Measurements from ENCODE around the gene SNAPC3.
A peak's percentile ranks its signal among the peaks of the same experiment; 100 is the strongest.
"Not testable (repeated sequence)": the region's sequence is repeated elsewhere in the genome, so short reads cannot be mapped to it uniquely, and the experiment has no call there.

The SNAPC3 gene

DNA sequence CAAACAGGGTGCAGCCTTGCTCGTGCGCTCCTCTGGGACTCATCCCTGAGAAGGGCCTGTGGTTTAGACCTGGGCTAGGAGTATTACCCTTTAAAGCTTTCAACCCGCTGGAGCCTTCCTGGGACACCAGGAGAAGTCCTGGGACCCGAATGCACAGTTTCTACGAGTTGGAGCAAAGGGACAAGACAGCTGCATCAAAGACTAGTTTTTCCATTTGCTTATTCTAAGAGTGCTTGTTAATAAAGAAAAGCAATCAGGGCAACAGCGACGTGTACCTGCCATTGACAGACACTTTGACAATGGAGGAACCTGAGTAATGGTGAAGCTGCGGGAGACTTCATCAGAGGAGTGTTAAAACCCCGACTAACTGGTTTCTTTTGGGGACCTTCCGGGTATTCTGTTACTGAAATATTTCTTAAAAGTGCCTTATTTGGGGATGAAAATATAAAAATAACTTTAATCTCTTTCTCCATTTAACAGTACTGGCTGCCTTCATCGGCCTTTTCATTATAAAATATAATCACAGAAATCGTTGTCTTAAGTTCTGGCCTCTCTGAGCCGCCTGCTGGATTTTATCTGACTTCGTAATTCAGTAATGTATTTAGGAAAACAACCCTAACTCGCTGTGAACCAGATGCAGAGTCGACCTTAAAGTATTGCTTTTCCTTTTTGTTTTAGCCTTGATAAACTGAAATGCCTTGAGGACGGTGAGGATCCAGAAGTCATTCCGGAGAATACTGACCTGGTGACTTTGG lies 732 bp downstream of the SNAPC3 start:
- DNase-seq, result peak in 1 of 14 donors; percentile 41

DNA sequence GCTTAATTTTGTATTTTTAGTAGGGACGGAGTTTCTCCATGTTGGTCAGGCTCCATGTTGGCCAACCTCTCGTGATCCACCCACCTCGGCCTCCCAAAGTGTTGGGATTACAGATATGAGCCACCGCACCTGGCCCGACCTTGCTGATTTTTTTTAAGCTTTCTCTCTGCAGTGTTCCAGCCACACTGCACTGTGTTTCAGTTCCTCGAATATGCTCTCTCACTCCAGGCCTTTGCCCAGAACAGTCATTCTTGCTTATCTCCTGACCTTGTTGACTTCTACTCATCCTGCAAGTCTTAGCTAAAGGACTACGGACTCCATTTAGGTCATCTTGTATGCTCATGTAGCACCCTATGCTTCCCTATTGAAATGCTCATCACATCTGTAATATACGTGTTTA lies 3.3 kb downstream of the SNAPC3 start:
- DNase-seq, result no peak

- DNase-seq, result not testable (repeated sequence)
Measured at GRCh38 chr9:15427702-15428101, 5.0 kb downstream of the SNAPC3 start.

DNA sequence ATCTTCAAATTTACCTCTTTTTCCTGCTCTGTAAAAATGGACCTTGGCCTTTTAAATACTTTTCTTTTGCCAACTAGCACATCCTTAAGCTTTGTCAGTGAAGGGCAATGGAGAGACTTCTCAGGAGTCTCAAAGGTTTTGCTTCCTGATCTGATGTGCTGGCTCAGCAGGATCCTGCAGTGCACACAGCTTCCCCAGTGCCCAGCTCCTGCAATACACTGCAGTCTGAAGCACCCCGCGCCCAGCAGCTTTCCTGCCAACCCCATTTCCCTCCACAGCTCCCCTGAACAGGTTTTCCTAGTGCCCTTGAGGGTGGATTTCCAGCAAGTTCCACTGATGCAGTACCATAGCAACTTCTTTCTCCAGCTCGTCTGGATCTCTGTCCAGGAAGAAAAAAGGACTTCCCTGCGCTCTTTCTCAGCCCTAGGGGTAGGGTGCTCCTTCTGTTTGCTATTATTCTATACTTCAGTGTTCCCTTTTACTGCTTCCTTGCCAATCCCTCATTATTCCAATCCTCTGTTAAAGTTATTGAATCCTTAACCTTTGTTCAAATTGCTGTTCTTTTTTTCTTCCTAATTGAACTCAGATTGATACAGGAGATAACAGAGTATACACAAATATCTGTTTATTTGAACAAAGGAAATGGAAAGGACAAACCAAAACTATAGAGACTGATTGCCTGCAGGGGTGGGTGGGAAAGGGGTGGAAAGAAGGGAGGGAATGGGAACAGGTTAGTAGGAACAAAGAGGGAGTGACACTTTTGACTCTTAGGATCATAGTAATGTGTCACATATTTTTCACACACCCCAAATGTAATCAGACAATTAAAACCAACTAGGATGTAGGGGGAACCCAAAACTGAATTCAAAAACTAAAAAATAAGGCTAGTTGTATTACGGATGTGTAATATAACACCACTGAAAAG lies 8.5 kb downstream of the SNAPC3 start:
- peak in 7 of 14 donors; percentile 3 to 22 (median 8) for DNase-seq

DNA sequence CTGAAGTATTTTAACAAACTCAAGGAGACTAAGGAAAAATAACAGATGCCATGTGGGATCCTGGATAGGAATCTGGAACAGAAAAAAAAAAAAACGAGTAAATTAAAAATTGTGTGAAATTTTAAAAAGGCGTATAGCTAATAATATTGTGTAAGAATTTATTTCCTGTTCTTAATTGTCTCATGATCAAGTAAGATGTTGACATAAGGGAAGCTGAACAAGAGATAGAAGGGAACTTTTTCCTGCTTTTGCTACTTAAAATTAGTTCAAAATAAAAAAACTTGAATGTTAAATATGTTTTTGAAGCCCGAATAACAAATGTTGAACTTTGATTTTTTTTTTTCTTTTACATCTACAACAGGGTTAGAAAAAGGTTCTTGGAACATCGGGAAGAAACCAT lies 10.5 kb downstream of the SNAPC3 start:
- no peak for DNase-seq

DNA sequence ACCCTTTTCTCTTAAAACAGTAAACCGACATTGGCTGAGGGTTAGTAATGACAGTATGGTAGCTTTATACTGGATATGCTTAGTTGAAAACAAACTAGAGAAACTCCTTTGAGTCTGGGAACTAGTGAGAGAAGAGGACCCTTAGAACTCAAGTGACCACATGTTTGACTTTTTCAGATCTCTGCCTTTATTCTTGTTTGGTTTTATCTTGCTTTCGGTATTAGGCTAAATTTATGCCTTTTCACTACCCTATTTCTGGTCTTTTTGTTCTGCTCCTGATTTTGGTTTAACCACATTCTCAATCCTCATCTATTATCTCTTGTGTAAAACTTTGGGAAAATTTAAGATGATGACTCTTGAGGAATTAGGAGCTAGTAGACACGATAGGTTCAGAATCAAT lies 11.0 kb downstream of the SNAPC3 start:
- DNase-seq, result no peak

- DNase-seq, result no peak
Measured at GRCh38 chr9:15438891-15439290, 16.2 kb downstream of the SNAPC3 start.

DNA sequence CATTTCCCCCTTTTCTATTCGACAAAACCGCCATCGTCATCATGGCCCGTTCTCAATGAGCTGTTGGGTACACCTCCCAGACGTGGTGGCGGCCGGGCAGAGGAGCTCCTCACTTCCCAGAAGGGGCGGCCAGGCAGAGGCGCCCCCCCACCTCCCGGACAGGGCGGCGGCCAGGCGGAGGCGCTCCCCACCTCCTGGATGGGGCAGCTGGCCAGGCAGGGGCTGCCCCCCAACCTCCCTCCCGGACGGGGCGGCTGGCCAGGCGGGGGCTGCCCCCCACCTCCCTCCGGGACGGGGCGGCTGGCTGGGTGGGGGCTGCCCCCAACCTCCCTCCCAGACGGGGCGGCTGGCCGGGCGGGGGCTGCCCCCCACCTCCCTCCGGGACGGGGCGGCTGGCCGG lies 19.2 kb downstream of the SNAPC3 start:
- not testable (repeated sequence) for DNase-seq

- not testable (repeated sequence) for DNase-seq
Measured at GRCh38 chr9:15442264-15442663, 19.6 kb downstream of the SNAPC3 start.

DNA sequence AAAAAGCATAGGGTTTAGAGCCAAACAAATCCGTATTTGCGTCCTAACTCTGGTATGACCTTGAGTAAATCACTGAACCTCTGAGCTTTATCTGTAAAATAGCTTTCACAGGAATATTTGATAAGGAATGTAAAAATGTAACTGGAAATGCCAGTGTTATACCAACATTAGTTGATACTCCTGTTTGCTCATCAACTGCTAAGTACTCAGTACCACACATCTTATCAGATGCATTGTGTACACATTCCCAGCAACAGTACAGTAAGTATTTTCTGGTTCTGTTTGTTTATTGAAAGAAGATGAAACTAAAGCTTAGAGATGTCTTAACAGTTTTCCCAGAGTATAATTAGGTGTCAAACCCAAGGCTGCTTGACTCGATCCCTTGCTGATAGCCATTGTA lies 21.5 kb downstream of the SNAPC3 start:
- no peak for DNase-seq

- no peak for DNase-seq
Measured at GRCh38 chr9:15453956-15454355, 31.3 kb downstream of the SNAPC3 start.

GRCh38 chr9:15461056-15461455 lies 38.4 kb downstream of the SNAPC3 start:
- no peak for DNase-seq

DNA sequence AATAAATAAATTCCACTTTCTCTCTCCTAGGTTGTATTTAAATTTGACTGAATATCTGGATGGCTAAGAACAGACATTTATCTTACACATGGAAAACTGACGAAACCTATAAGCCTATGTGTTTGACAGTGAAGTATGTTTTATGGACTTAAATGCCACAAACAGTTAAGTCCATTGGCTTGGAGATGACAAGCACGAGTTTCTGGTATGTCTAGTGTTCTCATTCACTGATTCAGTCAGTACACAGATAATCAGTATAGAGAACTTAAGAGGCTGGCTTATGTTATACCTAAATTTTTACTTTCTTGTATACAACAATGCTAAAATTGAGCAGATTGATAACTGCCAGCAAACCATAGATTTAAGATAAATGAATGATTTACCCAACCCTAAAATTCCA lies 38.9 kb downstream of the SNAPC3 start:
- DNase-seq, result no peak

GRCh38 chr9:15468145-15468544 lies 45.5 kb downstream of the SNAPC3 start:
- DNase-seq, result no peak

- DNase-seq, result no peak
Measured at GRCh38 chr9:15469406-15469805, 46.7 kb downstream of the SNAPC3 start.

DNA sequence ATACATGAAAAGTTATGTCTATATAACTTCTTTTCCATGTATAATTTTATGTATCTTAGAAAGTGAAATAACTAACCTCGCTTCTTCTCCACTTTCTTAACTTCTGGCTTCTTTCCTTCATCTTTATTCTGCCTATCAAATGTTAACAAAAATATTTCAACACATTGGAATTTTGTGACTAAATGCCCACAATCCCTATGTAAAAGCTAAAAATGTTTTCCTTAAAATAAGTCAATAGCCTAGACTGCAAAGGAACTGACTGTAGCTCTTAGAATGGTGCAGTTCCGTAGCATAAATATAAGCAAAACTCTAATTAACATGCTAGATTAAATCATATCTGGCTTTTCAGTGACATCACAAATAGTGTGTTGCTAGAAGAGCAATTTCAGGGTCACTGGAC lies 47.2 kb downstream of the SNAPC3 start:
- no peak for DNase-seq

GRCh38 chr9:15475923-15476536 lies 53.4 kb downstream of the SNAPC3 start:
- DNase-seq, result no peak

DNA sequence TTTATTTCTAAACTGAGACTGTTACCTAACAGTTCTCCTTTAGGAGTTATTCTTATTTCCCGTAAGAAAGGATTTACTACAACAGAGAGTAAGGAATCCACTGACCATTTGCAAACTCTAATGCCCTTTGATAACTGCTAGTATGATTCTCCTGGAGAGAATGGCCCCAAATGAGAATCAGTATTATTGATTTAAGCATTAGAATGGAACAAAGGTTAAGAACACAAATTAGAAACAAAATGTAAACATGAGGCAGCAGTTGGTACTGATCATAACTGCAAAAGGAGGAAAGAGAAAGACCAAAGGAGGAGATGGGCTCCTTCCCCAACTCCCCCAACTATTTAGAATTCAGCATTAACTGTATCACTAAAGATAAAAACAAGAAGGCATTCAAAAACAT lies 57.4 kb downstream of the SNAPC3 start:
- no peak for DNase-seq

- DNase-seq, result no peak
Measured at GRCh38 chr9:15482146-15482545, 59.5 kb downstream of the SNAPC3 start.

DNA sequence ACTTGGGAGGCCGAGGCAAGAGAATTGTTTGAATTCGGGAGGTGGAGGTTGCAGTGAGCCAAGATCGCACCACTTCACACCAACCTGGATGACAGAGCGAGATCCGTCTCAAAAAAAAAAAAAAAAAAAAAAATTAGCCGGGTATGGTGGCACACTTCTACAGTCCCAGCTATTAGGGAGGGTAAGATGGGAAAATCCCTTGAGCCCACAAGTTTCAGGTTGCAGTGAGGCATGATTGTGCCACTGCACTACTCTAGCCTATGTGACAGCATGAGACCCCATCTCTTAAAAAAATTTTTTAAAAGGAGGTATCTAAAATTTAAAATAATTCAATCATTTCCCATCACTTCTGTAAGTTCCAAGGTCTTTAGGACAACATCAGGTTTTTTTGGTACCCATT lies 62.1 kb downstream of the SNAPC3 start:
- no peak for DNase-seq

GRCh38 chr9:15485836-15486666 lies 63.4 kb downstream of the SNAPC3 start:
- no peak for DNase-seq

DNA sequence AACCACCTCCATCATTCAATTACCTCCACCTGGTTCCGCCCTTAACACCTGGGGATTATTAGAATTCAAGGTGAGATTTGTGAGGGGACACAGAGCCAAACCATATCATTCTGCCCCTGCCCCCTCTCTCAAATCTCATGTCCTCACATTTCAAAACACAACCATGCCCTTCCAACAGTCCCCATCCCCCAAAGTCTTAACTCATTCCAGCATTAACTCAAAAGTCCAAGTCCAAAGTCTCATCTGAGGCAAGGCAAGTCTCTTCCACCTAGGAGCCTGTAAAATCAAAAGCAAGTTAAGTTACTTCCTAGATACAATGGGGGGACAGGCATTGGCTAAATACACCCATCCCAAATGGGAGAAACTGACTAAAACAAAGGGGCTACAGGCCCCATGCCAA lies 69.3 kb downstream of the SNAPC3 start:
- DNase-seq, result no peak
